KMS-11 (cell line): ENCODE measurements around the gene RAI1.

Experiments
- H2AFZ ChIP-seq: fragments of 200-600 bp; sonication (generic); 2 replicates; pipeline ENCODE4 v1.6.1; 2016; ENCODE audit warnings: antibody characterized with exemption, mixed run types, low read depth
- H3K27ac ChIP-seq: fragments of 200-600 bp; sonication (generic); 2 replicates; pipeline ENCODE4 v1.6.1; 2016; ENCODE audit warnings: mild to moderate bottlenecking, mixed run types
- H3K27me3 ChIP-seq: fragments of 200-600 bp; sonication (generic); 2 replicates; pipeline ENCODE4 v1.6.1; 2017; ENCODE audit warnings: mild to moderate bottlenecking, low read depth, mixed run types, moderate library complexity; ENCODE audit not compliant: insufficient read depth
- H3K36me3 ChIP-seq: fragments of 200-600 bp; sonication (generic); 2 replicates; pipeline ENCODE4 v1.6.1; 2017; ENCODE audit warnings: mild to moderate bottlenecking, mixed run types; ENCODE audit not compliant: insufficient read depth
- H3K4me1 ChIP-seq: fragments of 200-600 bp; sonication (generic); 2 replicates; pipeline ENCODE4 v1.6.1; 2016; ENCODE audit warnings: mild to moderate bottlenecking, low read depth, mixed run types; ENCODE audit not compliant: poor library complexity, severe bottlenecking
- H3K4me2 ChIP-seq: fragments of 200-600 bp; sonication (generic); 2 replicates; pipeline ENCODE4 v1.7.0; 2016; ENCODE audit warnings: mild to moderate bottlenecking, mixed run types
- H3K4me3 ChIP-seq: fragments of 200-600 bp; sonication (generic); IDR thresholded peaks from 2 replicates; pipeline ENCODE4 v1.6.1; 2017; ENCODE audit warnings: low read depth, low read length, mixed read lengths; ENCODE audit not compliant: insufficient read depth
- H3K79me2 ChIP-seq: fragments of 200-600 bp; sonication (generic); 2 replicates; pipeline ENCODE4 v1.6.1; 2016; ENCODE audit warnings: low read depth, mixed run types; ENCODE audit not compliant: insufficient read depth
- H3K9ac ChIP-seq: fragments of 200-600 bp; sonication (generic); 2 replicates; pipeline ENCODE4 v1.6.1; 2016; ENCODE audit warnings: mild to moderate bottlenecking, mixed run types
- H4K20me1 ChIP-seq: fragments of 200-600 bp; sonication (generic); 2 replicates; pipeline ENCODE4 v1.6.1; 2016; ENCODE audit warnings: mild to moderate bottlenecking, mixed run types; ENCODE audit not compliant: insufficient read depth
- CTCF ChIP-seq: fragments of 200-600 bp; sonication (generic); conservative IDR thresholded peaks from 2 replicates; pipeline ENCODE4 v1.6.1; 2017; ENCODE audit warnings: low read depth, mild to moderate bottlenecking, antibody characterized with exemption, low read length, moderate library complexity, mixed read lengths

RAI1 gene

GRCh38 chr17:17692353-17693252, 11.3 kb downstream of the RAI1 start:
- Histone ChIP-seq H2AFZ (no peak overlapping the region), H3K4me3 (no peak overlapping the region), H3K79me2 (peaks cover 83% of the 10 kb centered on the region), H3K4me1 (peaks cover 57% of the 10 kb centered on the region), H3K9ac (peak overlapping the region; percentile 56; the same call in 1 of the 2 replicates), H3K4me2 (peak overlapping the region; percentile 77), H4K20me1 (no peaks in the 10 kb centered on the region), H3K36me3 (no peaks in the 10 kb centered on the region), H3K27me3 (no peaks in the 10 kb centered on the region), H3K27ac (peak overlapping the region; percentile 90)
- no peak for TF ChIP-seq CTCF

DNA sequence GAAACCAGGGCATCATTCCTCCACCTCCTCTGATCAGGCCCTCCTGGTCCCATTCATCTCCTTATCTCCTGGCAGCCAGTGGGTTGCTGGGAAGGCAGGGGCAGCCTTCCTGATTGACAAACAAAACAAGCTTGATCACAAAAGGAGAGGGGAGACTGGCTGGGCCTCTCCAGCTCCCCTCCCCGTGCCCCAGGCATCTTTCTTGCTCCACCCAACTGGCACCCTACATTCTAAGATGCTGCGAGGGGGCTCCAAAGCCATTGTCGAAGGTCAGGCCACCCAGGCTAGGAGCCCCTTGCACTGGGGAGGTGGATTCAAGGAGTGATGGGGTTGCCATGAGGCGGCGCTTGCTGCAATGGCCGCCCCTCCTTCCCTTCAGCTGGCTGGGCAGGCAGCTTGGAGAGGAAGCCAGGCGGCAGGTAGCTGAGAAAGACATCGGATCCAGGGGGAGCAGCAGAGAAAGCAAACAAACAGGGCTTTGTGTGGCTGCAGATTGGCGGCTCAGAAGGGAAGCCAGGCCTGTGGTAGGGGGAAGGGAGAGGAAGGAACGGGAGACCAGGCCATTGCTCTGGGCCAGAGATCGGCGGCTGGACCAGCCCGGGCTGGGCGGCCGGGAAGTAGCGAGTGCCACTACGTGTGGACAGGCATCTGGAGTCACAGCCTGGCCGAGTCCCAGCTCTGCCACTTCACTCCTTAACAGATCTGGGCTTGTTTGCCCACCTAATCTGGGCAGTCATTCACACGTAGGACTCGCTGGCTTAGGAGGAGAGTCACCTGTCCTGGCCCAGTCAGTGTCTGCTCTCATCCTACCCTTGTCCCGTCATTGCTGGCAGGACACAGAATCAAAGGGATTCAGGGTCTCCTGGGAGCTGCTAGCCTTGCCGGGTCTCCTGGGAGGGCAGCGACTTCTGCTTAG, 12.3 kb downstream of the RAI1 start:
- H2AFZ ChIP-seq, result peak overlapping the region; percentile 18; the same call in 1 of the 2 replicates
- H3K27ac ChIP-seq, result peak overlapping the region; percentile 90

GRCh38 chr17:17694169-17695081, 13.2 kb downstream of the RAI1 start:
- H3K4me3 ChIP-seq, result no peak overlapping the region
- H3K36me3 ChIP-seq, result no peaks in the 10 kb centered on the region
- H3K9ac ChIP-seq, result peak overlapping the region; percentile 42; the same call in 1 of the 2 replicates
- H2AFZ ChIP-seq, result peak overlapping the region; percentile 18
- no peak for TF ChIP-seq CTCF
- no peaks in the 10 kb centered on the region for H3K27me3 ChIP-seq
- peaks cover 55% of the 10 kb centered on the region for H3K4me1 ChIP-seq
- H3K27ac ChIP-seq, result peak overlapping the region; percentile 47
- peaks cover 75% of the 10 kb centered on the region for H3K79me2 ChIP-seq
- H3K4me2 ChIP-seq, result peak overlapping the region; percentile 48; the same call in 1 of the 2 replicates
- no peaks in the 10 kb centered on the region for H4K20me1 ChIP-seq

More for the DNA sequence above, 12.3 kb downstream of the RAI1 start:
- peaks cover 57% of the 10 kb centered on the region for H3K4me1 ChIP-seq
- no peak for TF ChIP-seq CTCF
- no peak overlapping the region for H3K4me3 ChIP-seq
- H3K4me2 ChIP-seq, result peak overlapping the region; percentile 39; the same call in 1 of the 2 replicates
- H3K79me2 ChIP-seq, result peaks cover 75% of the 10 kb centered on the region
- no peaks in the 10 kb centered on the region for H3K36me3 ChIP-seq
- H3K27me3 ChIP-seq, result no peaks in the 10 kb centered on the region
- peak overlapping the region; percentile 42; the same call in 1 of the 2 replicates for H3K9ac ChIP-seq
- no peaks in the 10 kb centered on the region for H4K20me1 ChIP-seq
